TTC549 (cell line): ENCODE results near the gene SOX8.

ENCODE experiments used
- FAIRE-seq: peaks from 2 replicates; lab custom pipeline; 2012; peaks lifted over from hg19 to GRCh38; lab: Jason Lieb, UNC

Gene SOX8

GRCh38 chr16:1026784-1027500 lies 45.4 kb downstream of the SOX8 start:
- no peak for FAIRE-seq

DNA sequence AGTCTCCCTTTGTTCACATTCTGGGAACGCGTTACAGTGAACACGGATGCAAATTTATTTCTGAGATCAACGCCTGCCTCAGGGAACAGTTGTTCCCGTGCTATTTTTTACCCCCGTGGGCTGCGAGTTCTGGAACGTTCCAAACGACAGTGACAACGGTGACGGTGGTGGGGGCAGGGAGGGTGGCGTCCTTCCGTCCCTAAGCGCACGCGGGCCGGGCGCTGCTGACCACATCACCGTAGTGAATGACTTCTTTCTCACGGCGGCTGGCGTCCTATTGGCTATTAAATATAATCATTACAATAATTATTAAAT lies 45.9 kb downstream of the SOX8 start:
- no peak for FAIRE-seq

- FAIRE-seq: no peak
Observed at GRCh38 chr16:1028056-1028455, 46.5 kb downstream of the SOX8 start.

- FAIRE-seq: no peak
Observed at GRCh38 chr16:1028524-1029258, 47.1 kb downstream of the SOX8 start.

DNA sequence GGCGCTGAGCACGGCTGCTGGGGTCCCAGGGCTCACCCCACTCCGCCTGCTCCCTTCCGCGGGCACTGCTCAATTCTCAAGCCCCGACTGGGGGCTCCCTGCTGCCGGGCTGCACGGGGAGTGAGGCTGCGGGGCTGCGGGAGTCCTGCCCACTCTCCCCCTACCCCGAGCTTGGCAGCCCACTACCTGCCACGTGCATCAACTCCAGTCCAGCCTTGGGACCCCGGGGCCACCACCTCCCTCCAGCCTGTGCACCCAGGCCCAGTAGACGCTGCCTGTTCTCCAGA lies 47.6 kb downstream of the SOX8 start:
- no peak for FAIRE-seq

GRCh38 chr16:1030473-1030901 lies 48.9 kb downstream of the SOX8 start:
- no peak for FAIRE-seq

GRCh38 chr16:1031666-1032065 lies 50.1 kb downstream of the SOX8 start:
- no peak for FAIRE-seq

GRCh38 chr16:1032607-1033006 lies 51.0 kb downstream of the SOX8 start:
- no peak for FAIRE-seq

- no peak for FAIRE-seq
Observed at GRCh38 chr16:1033128-1033679, 51.6 kb downstream of the SOX8 start.

DNA sequence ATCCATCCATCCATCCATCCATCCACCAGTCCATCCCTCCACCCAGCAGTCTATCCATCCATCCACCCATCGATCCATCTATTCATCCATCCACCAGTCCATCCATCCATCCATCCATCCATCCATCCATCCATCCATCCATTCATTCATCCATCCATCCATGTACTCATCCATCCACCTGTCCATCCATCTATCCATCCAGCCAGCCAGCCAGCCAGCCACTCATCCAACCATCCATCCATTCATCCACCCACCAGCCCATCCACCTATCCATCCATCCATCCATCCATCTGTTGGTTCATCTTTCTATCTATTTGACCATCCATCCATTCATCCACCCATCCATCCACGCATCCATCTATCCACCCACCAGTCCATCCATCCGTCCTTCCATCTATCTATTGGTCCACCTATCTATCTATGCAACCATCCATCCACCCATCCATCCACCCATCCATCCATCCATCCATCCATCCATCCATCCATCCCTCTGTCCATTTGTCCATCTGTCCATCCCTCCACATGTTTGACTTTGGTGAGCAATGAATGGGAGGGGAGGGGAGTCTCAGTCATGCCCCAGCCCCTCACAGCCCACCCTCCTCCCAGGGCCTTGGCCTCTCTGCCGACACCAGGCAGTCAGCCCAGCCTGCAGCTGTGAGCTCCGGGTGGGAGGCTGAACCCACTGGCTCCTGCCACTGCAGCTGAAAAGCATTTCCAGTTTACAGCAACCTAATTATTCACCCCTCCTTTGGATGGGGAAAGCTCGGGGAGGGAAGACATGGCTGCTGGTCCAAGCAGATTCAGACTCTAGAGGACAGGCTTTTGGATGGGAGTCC lies 52.9 kb downstream of the SOX8 start:
- FAIRE-seq: no peak

GRCh38 chr16:1035066-1035415 lies 53.5 kb downstream of the SOX8 start:
- no peak for FAIRE-seq

GRCh38 chr16:1036166-1036565 lies 54.6 kb downstream of the SOX8 start:
- FAIRE-seq: no peak
